Astrocyte (in vitro differentiated cells and primary cell): ENCODE measurements around the gene LRTM2. TPM values are rescaled to one million over a fixed set of nuclear protein-coding genes. Genes with fewer than 3 reads are reported as not detected.

Experiments
- DNase-seq: peaks from one replicate; pipeline ENCODE4 v3.0.0-alpha.2; 2010; ENCODE audit warnings: low read depth
- FAIRE-seq: peaks from 2 replicates; lab custom pipeline; 2011; peaks lifted over from hg19 to GRCh38; lab: Jason Lieb, UNC
- H2AFZ ChIP-seq: 2 replicates; pipeline ENCODE4 v1.6.0; 2012; ENCODE audit warnings: low read depth, low read length, inconsistent platforms
- H3K27ac ChIP-seq: 2 replicates; pipeline ENCODE4 v1.5.1; 2011; ENCODE audit warnings: low read depth, low read length, inconsistent platforms
- H3K27me3 ChIP-seq: 2 replicates; pipeline ENCODE4 v1.6.0; 2011; ENCODE audit warnings: low read length, inconsistent platforms; ENCODE audit not compliant: insufficient read depth
- H3K36me3 ChIP-seq: 2 replicates; pipeline ENCODE4 v1.5.1; 2011; ENCODE audit warnings: low read length, inconsistent platforms; ENCODE audit not compliant: insufficient read depth
- H3K4me1 ChIP-seq: 2 replicates; pipeline ENCODE4 v1.5.1; 2011; ENCODE audit warnings: low read length, inconsistent platforms; ENCODE audit not compliant: insufficient read depth
- H3K4me2 ChIP-seq: 2 replicates; pipeline ENCODE4 v1.6.0; 2012; ENCODE audit warnings: low read length, inconsistent platforms
- H3K4me3 ChIP-seq: 2 replicates; pipeline ENCODE4 v1.5.1; 2011; ENCODE audit warnings: low read depth, mild to moderate bottlenecking, low read length, inconsistent platforms; ENCODE audit not compliant: insufficient read depth
- H3K79me2 ChIP-seq: 2 replicates; pipeline ENCODE4 v1.6.0; 2012; ENCODE audit warnings: mild to moderate bottlenecking, low read length, inconsistent platforms; ENCODE audit not compliant: insufficient read depth
- H3K9ac ChIP-seq: 2 replicates; pipeline ENCODE4 v1.6.0; 2012; ENCODE audit warnings: mild to moderate bottlenecking, low read length, inconsistent platforms
- H3K9me3 ChIP-seq: 2 replicates; pipeline ENCODE4 v1.5.1; 2012; ENCODE audit warnings: low read depth, mild to moderate bottlenecking, low read length, inconsistent platforms; ENCODE audit not compliant: insufficient read depth
- H4K20me1 ChIP-seq: 2 replicates; pipeline ENCODE4 v1.6.0; 2012; ENCODE audit warnings: low read length, inconsistent platforms; ENCODE audit not compliant: insufficient read depth
- H3K27ac Mint-ChIP-seq: one replicate; pipeline ENCODE4 v1.8.0; 2021; ENCODE audit warnings: mild to moderate bottlenecking, mixed read lengths; ENCODE audit not compliant: unreplicated experiment
- H3K27me3 Mint-ChIP-seq: one replicate; pipeline ENCODE4 v1.8.0; 2021; ENCODE audit warnings: low read depth, mixed read lengths; ENCODE audit not compliant: unreplicated experiment
- H3K36me3 Mint-ChIP-seq: one replicate; pipeline ENCODE4 v1.8.0; 2021; ENCODE audit warnings: low read depth, mixed read lengths; ENCODE audit not compliant: unreplicated experiment
- H3K4me1 Mint-ChIP-seq: one replicate; pipeline ENCODE4 v1.8.0; 2021; ENCODE audit warnings: low read depth, mixed read lengths; ENCODE audit not compliant: unreplicated experiment
- H3K4me3 Mint-ChIP-seq: one replicate; pipeline ENCODE4 v1.8.0; 2021; ENCODE audit warnings: mild to moderate bottlenecking, moderate library complexity, mixed read lengths; ENCODE audit not compliant: unreplicated experiment
- H3K9me3 Mint-ChIP-seq: one replicate; pipeline ENCODE4 v1.8.0; 2021; ENCODE audit warnings: mild to moderate bottlenecking, mixed read lengths; ENCODE audit not compliant: unreplicated experiment
- CTCF ChIP-seq: IDR thresholded peaks from 2 replicates; pipeline ENCODE4 v1.5.1; 2011; ENCODE audit warnings: low read depth, mild to moderate bottlenecking, inconsistent platforms, low read length, moderate library complexity; ENCODE audit not compliant: insufficient read depth
- EZH2 ChIP-seq: IDR thresholded peaks from 2 replicates; pipeline ENCODE4 v1.6.1; 2012; ENCODE audit warnings: mild to moderate bottlenecking, low read length, inconsistent platforms; ENCODE audit not compliant: insufficient read depth
- total RNA-seq: library from RNA; stranded (reverse); gene quantifications from 2 replicates; pipeline ENCODE4 v1.2.1, GENCODE V29; 2021

LRTM2 gene
- total RNA-seq, 1 donor from 2014 or later: not detected

- TF ChIP-seq CTCF (no peak), EZH2 (no peak)
- Histone ChIP-seq H3K9ac (no peak overlapping the region), H3K36me3 (no peaks in the 10 kb centered on the region), H3K4me3 (no peak overlapping the region), H3K4me1 (no peaks in the 10 kb centered on the region), H2AFZ (peak overlapping the region; percentile 91), H3K27me3 (no peaks in the 10 kb centered on the region), H3K27ac (no peak overlapping the region), H3K4me2 (no peak overlapping the region), H3K79me2 (no peaks in the 10 kb centered on the region), H3K9me3 (no peaks in the 10 kb centered on the region), H4K20me1 (no peaks in the 10 kb centered on the region)
- peak; percentile 87 for FAIRE-seq
- DNase-seq: peak; percentile 78
- Mint-ChIP-seq H3K4me3 (no peak overlapping the region), H3K27me3 (peaks cover 1% of the 10 kb centered on the region), H3K27ac (peak overlapping the region; percentile 26), H3K9me3 (peaks cover 2% of the 10 kb centered on the region), H3K36me3 (no peaks in the 10 kb centered on the region), H3K4me1 (no peaks in the 10 kb centered on the region)
Observed at GRCh38 chr12:1804545-1805332, 15.6 kb upstream of the LRTM2 start.

- Histone ChIP-seq H3K79me2 (no peaks in the 10 kb centered on the region), H3K27me3 (no peaks in the 10 kb centered on the region), H3K4me3 (no peak overlapping the region), H3K9ac (no peak overlapping the region), H3K4me2 (no peak overlapping the region), H3K9me3 (no peaks in the 10 kb centered on the region), H2AFZ (no peak overlapping the region), H3K27ac (no peak overlapping the region), H3K4me1 (peaks cover 8% of the 10 kb centered on the region), H4K20me1 (no peaks in the 10 kb centered on the region), H3K36me3 (no peaks in the 10 kb centered on the region)
- TF ChIP-seq CTCF (no peak), EZH2 (no peak)
- no peak for DNase-seq
- FAIRE-seq: no peak
- H3K36me3 Mint-ChIP-seq: no peaks in the 10 kb centered on the region
- H3K27ac Mint-ChIP-seq: no peak overlapping the region
- H3K9me3 Mint-ChIP-seq: peaks cover 2% of the 10 kb centered on the region
- peaks cover 6% of the 10 kb centered on the region for H3K4me1 Mint-ChIP-seq
- peaks cover 1% of the 10 kb centered on the region for H3K27me3 Mint-ChIP-seq
- peak overlapping the region; percentile 45 for H3K4me3 Mint-ChIP-seq
Observed at GRCh38 chr12:1805441-1806081, 14.8 kb upstream of the LRTM2 start.
